HCT116 (cell line): ENCODE measurements around the gene BTC. TPM values are rescaled to one million over a fixed set of nuclear protein-coding genes. Genes with fewer than 3 reads are reported as not detected.
A peak's percentile ranks its signal among the peaks of the same experiment; 100 is the strongest.

Experiments used
- ATAC-seq: fragments of 200-7000 bp; cut with Tn5 transposase; 2 replicates; pipeline ENCODE4 v1.9.1; 2020; ENCODE audit warnings: mild to moderate bottlenecking, moderate library complexity
- BruUV-seq: library from RNA; stranded (reverse); fragments of 400-500 nt; replicated peaks from 2 replicates; lab custom pipeline; 2021; lab: Mats Ljungman, UMichigan
- CTCF ChIA-PET: fragments of 300-600 bp; sonication (Branson Sonifier 250); formaldehyde crosslinking; loops from one replicate; lab custom pipeline; 2021; ENCODE audit warnings: antibody characterized with exemption; lab: Charles Lee
- POLR2A ChIA-PET: fragments of 300-600, 350-600 bp; sonication (Branson Sonifier 250); formaldehyde crosslinking; loops from one replicate; lab custom pipeline; 2021; ENCODE audit warnings: antibody characterized with exemption; lab: Charles Lee
- RAD21 ChIA-PET, 2 experiments: fragments of 300-600 bp; sonication (Branson Sonifier 250); formaldehyde crosslinking; loops; one replicate each; lab custom pipeline; 2023; ENCODE audit warnings: low total read pairs in 2 of 2; ENCODE audit not compliant: uncharacterized antibody in 2 of 2, unreplicated experiment in 2 of 2, low non-redundant PET in 1 of 2; lab: Charles Lee
- DNase-seq: peaks from one replicate; pipeline ENCODE4 v3.0.0-alpha.2; 2010; ENCODE audit warnings: low read depth, low spot score
- H2AFZ ChIP-seq: fragments of 200-600 bp; shearing (Covaris generic), sonication (generic); 2 replicates; pipeline ENCODE4 v1.6.1; 2017; ENCODE audit warnings: low read depth, mixed run types, mixed read lengths, antibody characterized with exemption, low read length; ENCODE audit not compliant: poor library complexity, severe bottlenecking
- H3K27ac ChIP-seq: 2 replicates; pipeline ENCODE4 v1.5.1; 2012; ENCODE audit warnings: low read depth, low read length
- H3K27me3 ChIP-seq: fragments of 200-600 bp; sonication (generic); 2 replicates; pipeline ENCODE4 v1.6.1; 2016; ENCODE audit warnings: mixed run types, low read length, mixed read lengths; ENCODE audit not compliant: insufficient read depth
- H3K36me3 ChIP-seq, 2 experiments: fragments of 200-500 bp in 1 of 2; fragments of 200-600 bp in 1 of 2; sonication (Bioruptor generic) in 1 of 2; sonication (generic) in 1 of 2; 2 replicates each; pipeline versions ENCODE4 v1.5.1 to v1.6.1; 2014 to 2016; ENCODE audit warnings: low read length in 2 of 2, inconsistent platforms in 1 of 2, mixed read lengths in 1 of 2, mixed run types in 1 of 2; ENCODE audit not compliant: insufficient read depth in 2 of 2, control insufficient read depth in 1 of 2
- H3K4me1 ChIP-seq, 2 experiments: fragments of 200-600 bp in 1 of 2; sonication (generic) in 1 of 2; 2 replicates each; pipeline versions ENCODE4 v1.5.1 to v1.6.1; 2012 to 2017; ENCODE audit warnings: low read length in 2 of 2, inconsistent platforms in 1 of 2, mild to moderate bottlenecking in 1 of 2, mixed read lengths in 1 of 2, mixed run types in 1 of 2, moderate library complexity in 1 of 2; ENCODE audit not compliant: insufficient read depth in 2 of 2, control insufficient read depth in 1 of 2
- H3K4me2 ChIP-seq: fragments of 200-600 bp; sonication (generic); 2 replicates; pipeline ENCODE4 v1.6.1; 2017; ENCODE audit warnings: mixed run types, low read length, mixed read lengths
- H3K4me3 ChIP-seq, 2 experiments: fragments of 200-600 bp in 1 of 2; sonication (generic) in 1 of 2; replicated peaks in 1 of 2; 2 replicates each; pipeline ENCODE4 v1.5.1; 2011 to 2016; ENCODE audit warnings: low read length in 2 of 2, control low read depth in 1 of 2, low read depth in 1 of 2, mild to moderate bottlenecking in 1 of 2, mixed read lengths in 1 of 2, mixed run types in 1 of 2
- H3K79me2 ChIP-seq: fragments of 200-600 bp; sonication (generic); 2 replicates; pipeline ENCODE4 v1.6.1; 2017; ENCODE audit warnings: mild to moderate bottlenecking, mixed run types, low read length, moderate library complexity, mixed read lengths; ENCODE audit not compliant: insufficient read depth
- H3K9ac ChIP-seq: fragments of 200-600 bp; sonication (generic); 2 replicates; pipeline ENCODE4 v1.6.1; 2016; ENCODE audit warnings: low read length, mixed read lengths
- H3K9me2 ChIP-seq: fragments of 200-600 bp; sonication (generic), shearing (Covaris generic); 2 replicates; pipeline ENCODE4 v1.6.1; 2017; ENCODE audit warnings: mixed run types, mild to moderate bottlenecking, moderate library complexity; ENCODE audit not compliant: insufficient read depth
- H3K9me3 ChIP-seq, 2 experiments: fragments of 200-500 bp in 1 of 2; fragments of 200-600 bp in 1 of 2; sonication (Bioruptor generic) in 1 of 2; sonication (generic) in 1 of 2; 2 replicates each; pipeline ENCODE4 v1.6.1; 2014 to 2017; ENCODE audit warnings: low read length in 2 of 2, mixed read lengths in 2 of 2, inconsistent platforms in 1 of 2, low read depth in 1 of 2, mild to moderate bottlenecking in 1 of 2, mixed run types in 1 of 2, moderate library complexity in 1 of 2; ENCODE audit not compliant: control insufficient read depth in 1 of 2, insufficient read depth in 1 of 2
- H4K20me1 ChIP-seq: fragments of 200-600 bp; sonication (generic), shearing (Covaris generic); 2 replicates; pipeline ENCODE4 v1.6.1; 2017; ENCODE audit warnings: mixed run types, mild to moderate bottlenecking, moderate library complexity; ENCODE audit not compliant: insufficient read depth
- ELF1 ChIP-seq: IDR thresholded peaks from 2 replicates; pipeline ENCODE4 v1.6.1; 2012; ENCODE audit warnings: low read depth, borderline replicate concordance
- FOSL1 ChIP-seq: IDR thresholded peaks from 2 replicates; pipeline ENCODE4 v1.6.1; 2012; ENCODE audit warnings: low read depth
- MAX ChIP-seq: IDR thresholded peaks from 2 replicates; pipeline ENCODE4 v1.6.1; 2012
- POLR2A ChIP-seq: IDR thresholded peaks from 2 replicates; pipeline ENCODE4 v1.7.0; 2011; ENCODE audit warnings: borderline replicate concordance; ENCODE audit not compliant: insufficient read depth, insufficient read length; ENCODE audit errors: extremely low read depth
- RAD21 ChIP-seq: IDR thresholded peaks from 2 replicates; pipeline ENCODE4 v1.6.1; 2012; ENCODE audit warnings: low read depth, mild to moderate bottlenecking
- REST ChIP-seq: IDR thresholded peaks from 2 replicates; pipeline ENCODE4 v1.6.1; 2012; ENCODE audit warnings: low read depth
- SIN3A ChIP-seq: IDR thresholded peaks from 2 replicates; pipeline ENCODE4 v1.6.1; 2012; ENCODE audit warnings: low read depth
- SP1 ChIP-seq: IDR thresholded peaks from 2 replicates; pipeline ENCODE4 v1.6.1; 2012; ENCODE audit warnings: low read depth
- SRF ChIP-seq: IDR thresholded peaks from 2 replicates; pipeline ENCODE4 v1.6.1; 2012; ENCODE audit warnings: low read depth
- TCF7L2 ChIP-seq: IDR thresholded peaks from 2 replicates; pipeline ENCODE4 v1.7.0; 2011; ENCODE audit warnings: borderline replicate concordance, inconsistent platforms; ENCODE audit not compliant: insufficient read depth, insufficient read length; ENCODE audit errors: extremely low read depth
- YY1 ChIP-seq: IDR thresholded peaks from 2 replicates; pipeline ENCODE4 v1.6.1; 2011; ENCODE audit warnings: low read length, low read depth, moderate library complexity, mild to moderate bottlenecking; ENCODE audit not compliant: insufficient replicate concordance; ENCODE audit errors: extremely low read depth
- ZBTB33 ChIP-seq: IDR thresholded peaks from 2 replicates; pipeline ENCODE4 v1.6.1; 2011; ENCODE audit warnings: mild to moderate bottlenecking, low read length, moderate library complexity; ENCODE audit not compliant: insufficient replicate concordance; ENCODE audit errors: extremely low read depth
- ZFX ChIP-seq: fragments of 450-650 bp; IDR thresholded peaks from 2 replicates; pipeline ENCODE4 v1.6.1; 2017
- intact Hi-C: fragments of 100-400 bp; cut with micrococcal nuclease; formaldehyde crosslinking; loops from 2 replicates; pipeline ENCODE4 v1.10.0; 2022
- total RNA-seq: library from RNA; stranded (reverse); gene quantifications from one replicate; pipeline ENCODE4 v1.2.1, GENCODE V29; 2021; ENCODE audit not compliant: unreplicated experiment

Gene BTC
- total RNA-seq, 1 experiment from 2014 or later, result 4.5 TPM

GRCh38 chr4:74838746-74839370, 44.5 kb upstream of the BTC start:
- no peaks in the 10 kb centered on the region for H3K4me1 ChIP-seq
- H3K9me2 ChIP-seq, result no peaks in the 10 kb centered on the region; the same call in 1 of the 2 replicates
- no peaks in the 10 kb centered on the region for H3K79me2 ChIP-seq
- intact Hi-C loops, result no loop called here
- RAD21 ChIA-PET, result no interaction called here
- no TSS peak for BruUV-seq
- DNase-seq (no peak), ATAC-seq (no peak)
- no peaks in the 10 kb centered on the region for H3K9me3 ChIP-seq
- peak overlapping the region; percentile 22 for H2AFZ ChIP-seq
- CTCF ChIA-PET, result no interaction called here
- H3K4me2 ChIP-seq, result no peak overlapping the region
- H3K36me3 ChIP-seq, result no peaks in the 10 kb centered on the region
- H3K27ac ChIP-seq, result no peak overlapping the region
- no peaks in the 10 kb centered on the region for H3K27me3 ChIP-seq
- H3K9ac ChIP-seq, result no peak overlapping the region
- no peaks in the 10 kb centered on the region for H4K20me1 ChIP-seq
- no peak overlapping the region for H3K4me3 ChIP-seq
- TF ChIP-seq SRF (no peak), SP1 (no peak), YY1 (no peak), POLR2A (no peak), RAD21 (no peak), FOSL1 (no peak), ZFX (no peak), ELF1 (no peak), TCF7L2 (no peak), MAX (no peak), ZBTB33 (no peak), SIN3A (no peak), REST (no peak)
- POLR2A ChIA-PET, result no interaction called here
